Fibroblast of skin of right biceps (primary cell): Measurements from ENCODE around the gene CFP.

Source experiments
- DNase-seq: peaks from one replicate; pipeline ENCODE4 v3.0.0-alpha.2; 2013

Gene CFP

DNA sequence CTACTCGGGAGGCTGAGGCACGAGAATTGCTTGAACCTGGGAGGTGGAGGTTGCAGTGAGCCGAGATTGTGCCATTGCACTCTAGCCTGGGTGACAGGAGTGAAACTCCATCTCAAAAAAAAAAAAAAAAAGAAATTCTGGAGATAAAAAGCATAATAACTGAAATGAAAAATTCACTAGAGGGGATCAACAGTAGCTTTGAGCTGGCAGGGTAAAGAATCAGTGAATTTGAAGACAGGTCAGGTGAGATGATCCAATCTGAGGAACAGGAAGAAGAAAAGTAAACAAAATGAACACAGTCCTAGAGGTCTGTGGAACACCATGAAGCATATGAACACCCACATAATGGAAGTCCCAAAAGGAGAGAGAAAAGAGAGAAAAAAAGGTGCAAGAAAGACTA lies 32.5 kb downstream of the CFP start:
- DNase-seq = no peak

GRCh38 chrX:47596256-47596655 lies 33.5 kb downstream of the CFP start:
- no peak for DNase-seq

DNA sequence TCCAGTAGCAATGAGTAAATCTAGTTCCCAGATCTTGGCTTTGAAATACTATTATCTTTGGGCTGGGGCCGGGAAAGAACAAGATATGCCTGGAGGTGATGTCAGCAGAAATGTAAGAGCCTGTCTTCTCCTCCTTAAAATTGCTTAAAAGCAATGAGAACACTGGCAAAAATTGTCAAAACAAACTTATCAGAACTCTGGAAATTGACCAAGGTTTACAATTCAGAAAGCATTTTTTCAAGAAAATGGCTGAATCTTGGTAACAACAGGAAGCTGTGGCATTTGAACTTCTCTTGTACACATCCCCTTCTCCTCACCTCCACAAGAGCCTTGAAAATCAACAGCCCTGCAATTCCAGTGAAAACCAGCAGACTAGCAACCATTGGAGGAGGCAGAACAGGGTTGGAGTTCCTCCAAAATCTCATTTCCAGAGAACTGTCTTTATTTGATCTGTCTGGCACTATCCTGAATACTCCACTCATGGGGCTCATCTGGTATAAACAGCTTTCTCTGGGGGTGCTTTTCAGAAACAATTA lies 33.9 kb downstream of the CFP start:
- DNase-seq = peak; percentile 56

- DNase-seq = no peak
Observed at GRCh38 chrX:47593522-47593921, 36.2 kb downstream of the CFP start.

DNA sequence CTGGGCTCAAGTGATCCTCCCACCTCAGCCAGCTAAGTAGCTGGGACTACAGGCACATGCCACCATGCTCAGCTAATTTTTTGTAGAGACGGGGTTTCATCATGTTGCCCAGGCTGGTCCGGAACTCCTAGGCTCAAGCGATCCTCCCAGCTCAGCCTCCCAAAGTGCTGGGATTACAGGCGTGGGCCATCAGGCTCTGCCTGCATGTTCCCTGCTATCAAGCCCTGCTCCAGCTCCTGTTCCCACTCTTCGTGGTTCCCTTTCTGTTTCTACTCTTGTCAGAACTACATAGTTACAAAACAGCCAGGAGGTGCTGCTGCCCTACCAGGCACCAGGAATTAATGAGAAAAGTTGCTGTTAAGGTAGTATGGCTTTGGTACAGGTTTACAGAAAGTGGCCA lies 38.7 kb downstream of the CFP start:
- no peak for DNase-seq

GRCh38 chrX:47587906-47588735 lies 41.6 kb downstream of the CFP start:
- DNase-seq = no peak

DNA sequence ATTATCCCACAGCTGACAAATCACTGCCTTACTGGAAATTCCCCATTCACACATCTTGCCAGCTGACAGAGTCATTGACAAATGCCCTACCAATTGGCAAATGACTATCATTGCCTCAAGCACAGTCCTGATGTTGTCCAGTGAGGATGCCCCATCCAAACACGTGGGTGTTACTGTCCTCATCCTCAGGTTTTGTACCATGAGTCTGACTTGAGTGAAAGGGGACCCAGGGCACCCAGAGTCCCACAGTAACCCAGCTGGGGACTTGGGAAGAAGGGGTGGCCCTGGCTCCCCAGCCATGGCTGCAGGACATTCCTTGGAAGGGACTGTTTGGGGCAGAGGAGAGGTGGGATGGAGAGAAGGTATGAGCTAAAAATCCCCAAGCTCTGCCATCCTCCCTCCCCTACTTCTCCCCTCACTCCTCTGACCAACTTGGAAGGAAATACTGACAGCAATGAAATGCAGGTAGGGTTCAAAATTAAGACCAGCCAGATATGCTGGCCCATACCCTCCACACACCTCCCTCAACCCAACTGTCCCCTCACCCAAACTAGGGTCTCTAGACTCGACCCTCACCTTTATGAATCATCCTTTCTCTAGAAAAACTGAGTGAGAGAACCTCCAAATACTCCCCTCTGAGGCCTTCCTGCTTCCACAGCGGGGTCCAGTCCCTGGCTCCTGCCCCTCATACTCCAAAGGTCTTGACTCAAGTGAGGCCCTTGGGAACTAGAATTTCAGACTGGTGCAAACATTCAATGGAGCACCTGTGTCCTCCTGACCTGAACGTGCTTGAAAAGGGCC lies 42.4 kb downstream of the CFP start:
- no peak for DNase-seq

DNA sequence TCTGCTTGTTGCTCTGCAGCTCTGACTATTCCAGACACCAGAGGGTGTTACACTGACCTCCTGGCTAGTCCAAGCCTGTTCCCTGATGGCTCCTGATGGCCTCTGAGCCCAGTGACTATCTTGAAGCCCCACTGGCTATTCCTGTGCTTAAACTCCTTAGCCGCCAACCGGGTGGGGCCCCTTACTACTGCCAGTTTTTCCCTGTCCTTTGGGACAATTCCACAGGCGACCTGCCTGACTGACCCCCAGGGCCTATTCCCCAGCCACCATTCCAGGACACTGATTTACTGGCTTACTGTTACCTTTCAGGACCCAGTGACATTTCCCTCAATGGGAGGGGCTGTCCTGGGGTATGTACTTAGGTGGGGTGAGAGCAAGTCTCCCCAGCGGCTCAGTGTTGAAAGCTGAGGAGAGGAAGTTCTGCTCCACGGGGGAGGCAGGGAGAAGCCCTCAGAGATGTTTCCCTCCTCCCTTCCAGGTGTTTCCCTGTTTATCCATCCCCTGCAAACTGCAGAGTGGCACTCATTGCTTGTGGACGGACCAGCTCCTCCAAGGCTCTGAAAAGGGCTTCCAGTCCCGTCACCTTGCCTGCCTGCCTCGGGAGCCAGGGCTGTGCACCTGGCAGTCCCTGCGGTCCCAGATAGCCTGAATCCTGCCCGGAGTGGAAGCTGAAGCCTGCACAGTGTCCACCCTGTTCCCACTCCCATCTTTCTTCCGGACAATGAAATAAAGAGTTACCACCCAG lies 43.5 kb downstream of the CFP start:
- DNase-seq = no peak

GRCh38 chrX:47585273-47585672 lies 44.5 kb downstream of the CFP start:
- DNase-seq = no peak

GRCh38 chrX:47584714-47585113 lies 45.0 kb downstream of the CFP start:
- DNase-seq = no peak

- DNase-seq = no peak
Observed at GRCh38 chrX:47583240-47583861, 46.4 kb downstream of the CFP start.

- peak; percentile 96 for DNase-seq
Observed at GRCh38 chrX:47581731-47582647, 47.7 kb downstream of the CFP start, which contains the start of gene TIMP1. TSS of gene TIMP1 (plus strand) at chrX:47582436. CDS start at chrX:47583416, 980 bp downstream.

DNA sequence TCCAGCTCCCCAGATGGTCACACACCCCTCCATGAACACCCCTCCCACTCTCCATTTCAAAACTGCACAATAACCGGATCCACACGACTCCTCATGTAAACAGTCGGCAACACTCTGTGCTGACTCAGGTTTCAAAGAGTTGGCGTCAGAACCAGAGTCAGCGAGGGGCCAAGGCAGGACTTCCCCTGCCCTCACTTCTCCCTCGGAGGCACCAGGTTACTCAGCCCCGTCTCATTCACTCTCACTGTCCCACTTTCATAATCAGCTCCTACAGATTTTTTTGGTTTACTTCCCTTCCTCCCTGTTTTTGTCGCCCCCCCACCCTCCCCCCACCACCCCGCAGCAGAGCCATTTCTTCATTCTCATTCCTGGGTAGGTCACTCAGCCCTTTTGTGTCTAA lies 50.2 kb downstream of the CFP start:
- peak; percentile 73 for DNase-seq

GRCh38 chrX:47578692-47579091 lies 51.0 kb downstream of the CFP start:
- DNase-seq = peak; percentile 26

DNA sequence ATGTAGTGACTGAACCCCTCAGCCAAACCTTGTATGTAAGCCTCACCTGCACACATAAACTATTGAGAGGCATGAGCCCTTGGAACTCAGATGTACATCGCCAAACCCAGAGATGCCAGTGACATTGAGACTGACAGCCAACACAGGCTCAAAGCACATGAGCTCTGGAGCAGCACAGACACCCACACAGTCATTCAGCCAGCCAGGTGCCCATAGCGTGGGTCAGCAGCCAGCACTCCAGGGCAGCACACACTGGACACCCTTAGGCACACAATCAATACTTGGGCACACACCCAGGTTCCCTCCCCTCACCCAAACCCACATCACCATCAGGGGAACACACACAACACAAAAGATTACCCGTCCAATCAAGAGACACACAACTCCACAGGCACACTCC lies 51.8 kb downstream of the CFP start:
- DNase-seq = no peak

GRCh38 chrX:47577424-47577823 lies 52.3 kb downstream of the CFP start:
- no peak for DNase-seq

- no peak for DNase-seq
Observed at GRCh38 chrX:47576021-47576898, 53.5 kb downstream of the CFP start.

DNA sequence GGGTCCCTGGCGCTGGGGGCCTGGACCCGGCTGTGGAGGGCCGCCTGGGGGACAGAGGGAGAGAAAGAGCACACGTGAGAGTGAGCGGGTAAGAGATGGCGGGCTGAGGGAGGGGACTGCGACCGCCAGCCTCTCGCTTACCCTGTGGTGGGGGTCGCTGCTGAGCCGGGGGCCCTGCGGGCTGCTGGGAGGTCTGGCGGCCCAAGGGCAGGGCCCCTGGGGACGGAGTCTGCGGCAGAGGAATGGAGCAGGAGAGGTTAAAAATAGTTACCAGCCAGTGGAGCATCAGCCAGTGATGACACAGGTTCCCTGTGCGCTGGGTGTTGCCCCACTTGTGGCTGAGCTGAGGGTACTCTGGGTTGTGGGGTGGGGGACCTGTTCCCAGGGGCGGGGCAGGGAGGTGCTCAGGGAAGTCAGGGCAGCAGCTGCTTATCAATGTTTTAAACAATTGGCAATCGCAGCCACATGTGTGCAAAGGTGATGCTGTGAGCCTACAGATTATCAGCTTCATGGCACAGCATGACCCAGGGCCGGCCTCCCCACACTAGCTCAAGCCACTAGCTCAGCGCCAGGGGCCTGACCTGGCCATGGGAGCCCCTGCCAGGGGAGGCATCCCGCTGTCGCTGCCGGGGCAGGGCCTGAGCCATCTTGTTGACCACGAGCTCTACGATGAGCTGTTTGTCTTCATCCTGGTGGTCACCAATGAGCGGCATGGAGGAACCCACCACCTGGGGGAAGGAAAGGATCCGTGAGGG lies 55.0 kb downstream of the CFP start:
- DNase-seq = peak; percentile 55

GRCh38 chrX:47574076-47574546 lies 55.6 kb downstream of the CFP start:
- DNase-seq = peak; percentile 25
